ENCODE results near the gene TMTC1. TPM values are rescaled to one million over a fixed set of nuclear protein-coding genes. Genes with fewer than 3 reads are reported as not detected.

Gene TMTC1
- total RNA-seq, result 24.8 TPM
- long read RNA-seq, full-length matches to known transcripts, result 9 of 19 reads
- long read RNA-seq, partial matches to known transcripts, result 1 of 19 reads
- long read RNA-seq, other reads (novel, unspliced or antisense), result 9 of 19 reads

DNA sequence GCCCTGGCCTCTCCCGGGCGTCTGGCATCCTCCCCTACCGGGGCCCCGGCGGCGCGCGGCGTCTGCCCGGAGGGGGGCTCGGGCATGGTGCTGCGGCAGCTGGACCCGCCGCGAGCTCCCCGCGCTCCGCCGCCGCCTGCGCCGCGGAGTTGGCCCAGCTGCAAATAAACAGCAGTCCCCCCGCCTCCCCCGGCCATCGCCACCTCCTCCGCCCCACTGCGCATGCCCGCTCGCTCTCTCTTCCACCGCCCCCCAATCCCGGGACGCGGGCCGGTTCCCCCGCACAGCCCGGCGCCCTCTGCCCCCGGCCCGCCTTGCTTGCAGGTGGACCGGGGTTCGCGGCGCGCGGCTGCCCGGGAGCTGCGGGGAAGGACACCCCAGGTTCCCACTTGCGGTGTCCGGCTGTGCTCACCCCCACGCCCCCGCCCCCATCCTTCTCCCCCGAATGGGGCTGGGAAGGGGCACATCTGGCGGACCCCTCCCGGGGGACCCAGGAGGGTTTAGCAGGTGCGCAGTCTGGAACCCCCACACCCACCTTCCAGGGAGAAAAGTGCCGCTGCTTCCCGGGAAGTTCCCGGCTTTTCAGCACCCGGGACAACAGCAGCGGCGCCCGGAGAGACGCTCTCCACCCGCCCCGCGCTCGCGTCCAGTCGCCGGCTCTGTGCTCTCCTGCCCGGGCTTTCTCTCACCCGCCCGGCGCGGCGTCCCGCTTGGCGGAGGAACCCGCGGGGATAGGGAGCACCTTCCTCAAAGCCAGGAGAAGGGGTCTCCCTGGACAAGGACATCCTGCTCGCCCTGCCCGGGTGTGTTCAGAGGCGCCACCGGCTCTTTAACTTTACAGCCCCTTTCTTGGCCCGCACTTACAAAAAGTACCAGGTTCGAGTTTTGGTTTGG lies at the start of gene TMTC1:
TMTC1 (minus strand) TSS at position 170 of the 894 bp plus-strand sequence. CDS start 191 bp downstream, outside the sequence.
- H3K9me3 ChIP-seq, result no peaks in the 10 kb centered on the region
- peak; percentile 71 to 81 for ATAC-seq

GRCh38 chr12:29831173-29831572 lies 47.4 kb upstream of the TMTC1 start:
- no peak overlapping the region for H3K27ac ChIP-seq
- H3K36me3 ChIP-seq, result no peaks in the 10 kb centered on the region
- no peaks in the 10 kb centered on the region for H3K4me1 ChIP-seq
- TF ChIP-seq CTCF (IDR thresholded peaks at IDR 0.05), result no peak
- intact Hi-C loops (cut with DNase I), result no loop called here
- DNase-seq, result no peak
- no peak for ATAC-seq
- no peaks in the 10 kb centered on the region for H3K27me3 ChIP-seq (ENCODE audit: low read depth)
- no peak overlapping the region for H3K4me3 ChIP-seq
- H3K9me3 ChIP-seq, result no peaks in the 10 kb centered on the region

More for the DNA sequence above, at the start of gene TMTC1:
- TF ChIP-seq CTCF (IDR thresholded peaks at IDR 0.05), result no peak
- Histone ChIP-seq H3K27ac (peak within 1 kb of the TSS; percentile 65), H3K27me3 (ENCODE audit: low read depth) (peaks cover 13% of the 10 kb centered on the region), H3K36me3 (no peaks in the 10 kb centered on the region), H3K4me3 (peak within 1 kb of the TSS; percentile 70), H3K4me1 (peaks cover 17% of the 10 kb centered on the region)
- intact Hi-C loops (cut with DNase I), result no loop called here
- DNase-seq, result peak; percentile 64

- H3K9me3 ChIP-seq, result no peaks in the 10 kb centered on the region
- DNase-seq, result no peak
- no peaks in the 10 kb centered on the region for H3K36me3 ChIP-seq
- H3K27me3 ChIP-seq (ENCODE audit: low read depth), result no peaks in the 10 kb centered on the region
- H3K4me3 ChIP-seq, result no peak overlapping the region
- no peaks in the 10 kb centered on the region for H3K4me1 ChIP-seq
- TF ChIP-seq CTCF (IDR thresholded peaks at IDR 0.05), result no peak
- intact Hi-C loops (cut with DNase I), result no loop called here
- ATAC-seq, result no peak
- no peak overlapping the region for H3K27ac ChIP-seq
Observed at GRCh38 chr12:29830391-29830790, 46.6 kb upstream of the TMTC1 start.

GRCh38 chr12:29818916-29819623 lies 35.3 kb upstream of the TMTC1 start:
- no peak for ATAC-seq
- H3K9me3 ChIP-seq, result no peaks in the 10 kb centered on the region

More at GRCh38 chr12:29818916-29819623, 35.3 kb upstream of the TMTC1 start:
- intact Hi-C loops (cut with DNase I), result no loop called here
- Histone ChIP-seq H3K4me3 (no peak overlapping the region), H3K36me3 (no peaks in the 10 kb centered on the region), H3K4me1 (no peaks in the 10 kb centered on the region), H3K27ac (no peak overlapping the region), H3K27me3 (ENCODE audit: low read depth) (no peaks in the 10 kb centered on the region)
- TF ChIP-seq CTCF (IDR thresholded peaks at IDR 0.05), result no peak
- DNase-seq, result no peak

Measured in lower lobe of right lung (tissue), 2 donors.